Spleen (tissue), 11 donors: ENCODE data around the gene HS3ST4. TPM values are rescaled to one million over a fixed set of nuclear protein-coding genes. Genes with fewer than 3 reads are reported as not detected.

Experiments used
- DNase-seq: peaks from one replicate; pipeline ENCODE4 v3.0.0-alpha.2; 2020
- H3K27ac ChIP-seq, 8 donors: fragments of 200-600 bp; sonication (generic) in 7 of 8; 1 replicate in 4 of 8; 2 replicates in 4 of 8; pipeline versions ENCODE4 v1.5.0 to v1.8.0; 2016 to 2021; ENCODE audit warnings: inconsistent platforms in 4 of 8, mild to moderate bottlenecking in 4 of 8, moderate library complexity in 1 of 8
- H3K27me3 ChIP-seq, 7 donors: fragments of 200-600 bp; sonication (generic) in 6 of 7; replicated peaks in 1 of 7; 1 replicate in 4 of 7; 2 replicates in 3 of 7; pipeline versions ENCODE4 v1.5.0 to v1.8.0; 2016 to 2021; ENCODE audit warnings: inconsistent platforms in 3 of 7, mild to moderate bottlenecking in 1 of 7
- H3K36me3 ChIP-seq, 6 donors: fragments of 200-600 bp; sonication (generic) in 5 of 6; 1 replicate in 4 of 6; 2 replicates in 2 of 6; pipeline versions ENCODE4 v1.5.0 to v1.8.0; 2016 to 2021; ENCODE audit warnings: inconsistent platforms in 2 of 6
- H3K4me1 ChIP-seq, 6 donors: fragments of 200-600 bp; sonication (generic) in 5 of 6; 1 replicate in 3 of 6; 2 replicates in 3 of 6; pipeline versions ENCODE4 v1.5.0 to v1.8.0; 2016 to 2021; ENCODE audit warnings: inconsistent platforms in 3 of 6
- H3K4me3 ChIP-seq, 8 donors: fragments of 200-600 bp; sonication (generic) in 7 of 8; 1 replicate in 4 of 8; 2 replicates in 4 of 8; pipeline versions ENCODE4 v1.5.0 to v1.8.0; 2016 to 2021; ENCODE audit warnings: inconsistent platforms in 4 of 8, mild to moderate bottlenecking in 4 of 8, moderate library complexity in 2 of 8
- H3K9me3 ChIP-seq, 8 donors: fragments of 200-600 bp; sonication (generic) in 7 of 8; 1 replicate in 4 of 8; 2 replicates in 4 of 8; pipeline versions ENCODE4 v1.5.0 to v1.8.0; 2016 to 2021; ENCODE audit warnings: inconsistent platforms in 4 of 8
- CTCF ChIP-seq, 11 experiments: fragments of 200-600 bp in 7 of 11; fragments of 450-650 bp in 4 of 11; sonication (generic) in 4 of 11; IDR thresholded peaks in 8 of 11; conservative IDR thresholded peaks in 3 of 11; 1 replicate in 7 of 11; 2 replicates in 4 of 11; pipeline versions ENCODE4 v1.4.0 to v1.8.0; 2016 to 2021; ENCODE audit warnings: antibody characterized with exemption in 11 of 11, inconsistent platforms in 4 of 11, mild to moderate bottlenecking in 1 of 11
- POLR2A ChIP-seq, 3 donors: fragments of 450-650 bp; IDR thresholded peaks; one replicate each; pipeline ENCODE4 v1.5.1; 2017; ENCODE audit warnings: antibody characterized with exemption in 3 of 3, mild to moderate bottlenecking in 1 of 3
- POLR2AphosphoS5 ChIP-seq, 3 donors: sonication (generic); formaldehyde crosslinking; IDR thresholded peaks; one replicate each; pipeline ENCODE4 v1.5.1; 2017; ENCODE audit warnings: antibody characterized with exemption in 3 of 3
- WGBS, 5 donors: extraction: QIAGEN DNeasy Blood & Tissue Kit in 3 of 5; methylation state at CpG; one replicate each; pipeline versions ENCODE4 v1.1.5 to v1.1.7; 2013 to 2018; 5-methylcytosine and 5-hydroxymethylcytosine counted together
- intact Hi-C: fragments of 100-400 bp; cut with DNase I; formaldehyde crosslinking; loops from one replicate; pipeline ENCODE4 v1.15.0; 2023; ENCODE audit warnings: low total_unique reads
- polyA plus RNA-seq, 3 donors: library from polyadenylated mRNA; stranded (reverse); fragments of 200-250 nt; gene quantifications; one replicate each; pipeline ENCODE4 v1.2.1, GENCODE V29; 2013
- total RNA-seq, 7 donors: library from RNA; depleted of rRNA in 3 of 7; stranded (reverse); fragments of >200 nt in 3 of 7; fragmentation: NEBNext Ultra II Directional in 4 of 7; extraction: Animal tissue kit (Norgen Biotek cat#: 25700) in 4 of 7; gene quantifications; one replicate each; pipeline versions ENCODE4 v1.1.0 to v1.2.1, GENCODE V29; 2016 to 2021
- donor health status: healthy with polysubstance abuse.
- donor health status: DM: no; HTN: no; CAD: no; lungs with moderate emphysema.
- donor health status: DM: no; HTN: no; CAD: no.
- donor health status: Bipolar disorder and iron deficiency.
- donor health status: healthy.
- donor health status: DM: no; HTN: no; CAD: no.
- donor health status: DM: yes; HTN: yes; CAD: no.

HS3ST4 gene
- total and polyA plus RNA-seq, 10 donors, result 0.08 to 4.2 (median 1.9) TPM

GRCh38 chr16:25922438-25922837 lies 230.7 kb downstream of the HS3ST4 start:
- no peak for TF ChIP-seq POLR2AphosphoS5 (IDR thresholded peaks at IDR 0.05)
- no peak for TF ChIP-seq CTCF (IDR thresholded peaks at IDR 0.05 in 8 of 11, conservative IDR thresholded peaks at IDR 0.05 in 3 of 11)
- TF ChIP-seq POLR2A (IDR thresholded peaks at IDR 0.05), result no peak

GRCh38 chr16:25925421-25925820 lies 233.7 kb downstream of the HS3ST4 start:
- Histone ChIP-seq H3K4me1 (no peaks in the 10 kb centered on the region), H3K27ac (no peak overlapping the region), H3K9me3 (peaks cover 0 to 10% (median 0%) of the 10 kb centered on the region in 8 donors), H3K27me3 (no peaks in the 10 kb centered on the region), H3K36me3 (no peaks in the 10 kb centered on the region), H3K4me3 (no peak overlapping the region)
- intact Hi-C loops, result no loop called here
- 79 to 84% (median 80%) methylated on average over 8 of the region's 8 CpGs for WGBS, 5 donors
- no peak for DNase-seq
- TF ChIP-seq POLR2A (IDR thresholded peaks at IDR 0.05), result no peak
- no peak for TF ChIP-seq POLR2AphosphoS5 (IDR thresholded peaks at IDR 0.05)
- no peak for TF ChIP-seq CTCF (IDR thresholded peaks at IDR 0.05 in 8 of 11, conservative IDR thresholded peaks at IDR 0.05 in 3 of 11)

More at GRCh38 chr16:25922438-25922837, 230.7 kb downstream of the HS3ST4 start:
- Histone ChIP-seq H3K36me3 (no peaks in the 10 kb centered on the region), H3K9me3 (no peaks in the 10 kb centered on the region), H3K4me1 (no peaks in the 10 kb centered on the region), H3K27me3 (no peaks in the 10 kb centered on the region), H3K27ac (no peak overlapping the region), H3K4me3 (no peak overlapping the region)
- no peak for DNase-seq
- intact Hi-C loops, result no loop called here
- WGBS, 5 donors, result 47 to 85% (median 62%) methylated on average over 2 of the region's 2 CpGs

- Histone ChIP-seq H3K27me3 (peaks cover 0 to 9% (median 0%) of the 10 kb centered on the region in 7 donors), H3K4me1 (no peaks in the 10 kb centered on the region), H3K27ac (no peak overlapping the region), H3K9me3 (peaks cover 0 to 13% (median 0%) of the 10 kb centered on the region in 8 donors), H3K4me3 (no peak overlapping the region), H3K36me3 (no peaks in the 10 kb centered on the region)
- intact Hi-C loops, result no loop called here
- DNase-seq, result no peak
- TF ChIP-seq POLR2A (IDR thresholded peaks at IDR 0.05) (no peak), POLR2AphosphoS5 (IDR thresholded peaks at IDR 0.05) (no peak), CTCF (IDR thresholded peaks at IDR 0.05 in 8 of 11, conservative IDR thresholded peaks at IDR 0.05 in 3 of 11) (no peak)
- 80 to 86% (median 82%) methylated on average over 4 of the region's 4 CpGs for WGBS, 5 donors
These were observed 239.8 kb downstream of the HS3ST4 start for GRCh38 chr16:25931473-25932035.

- Histone ChIP-seq H3K9me3 (peaks cover 0 to 20% (median 17%) of the 10 kb centered on the region in 8 donors), H3K27me3 (no peaks in the 10 kb centered on the region)
- TF ChIP-seq CTCF (IDR thresholded peaks at IDR 0.05 in 8 of 11, conservative IDR thresholded peaks at IDR 0.05 in 3 of 11), result no peak
- TF ChIP-seq POLR2AphosphoS5 (IDR thresholded peaks at IDR 0.05), result no peak
- no peak for TF ChIP-seq POLR2A (IDR thresholded peaks at IDR 0.05)
These were observed 250.2 kb downstream of the HS3ST4 start for GRCh38 chr16:25941800-25942499.

More at GRCh38 chr16:25941800-25942499, 250.2 kb downstream of the HS3ST4 start:
- Histone ChIP-seq H3K4me3 (no peak overlapping the region), H3K27ac (no peak overlapping the region), H3K36me3 (no peaks in the 10 kb centered on the region), H3K4me1 (no peaks in the 10 kb centered on the region)
- DNase-seq, result no peak
- intact Hi-C loops, result no loop called here
- 75 to 89% (median 82%) methylated on average over 4 of the region's 4 CpGs for WGBS, 5 donors
